H1 (cell line): ENCODE results near the gene KRTAP10-5. TPM values are rescaled to one million over a fixed set of nuclear protein-coding genes. Genes with fewer than 3 reads are reported as not detected.

ENCODE experiments used
- CHD7 ChIP-seq: fragments of 300-600 bp; sonication (generic); IDR thresholded peaks from 2 replicates; pipeline ENCODE4 v1.7.1; 2012; ENCODE audit warnings: low read length, moderate library complexity, mild to moderate bottlenecking, inconsistent platforms; ENCODE audit not compliant: insufficient replicate concordance
- CREB1 ChIP-seq: IDR thresholded peaks from 2 replicates; pipeline ENCODE4 v1.6.1; 2012; ENCODE audit warnings: inconsistent platforms
- HDAC6 ChIP-seq: IDR thresholded peaks from one replicate; pipeline ENCODE4 v1.7.1; 2012; ENCODE audit warnings: low read depth, mild to moderate bottlenecking, inconsistent platforms, low read length, moderate library complexity
- KDM5A ChIP-seq: fragments of 200-600 bp; IDR thresholded peaks from 2 replicates; pipeline ENCODE4 v1.7.1; 2012; ENCODE audit warnings: mild to moderate bottlenecking, low read length, inconsistent platforms, mixed read lengths
- MAFK ChIP-seq: IDR thresholded peaks from 2 replicates; pipeline ENCODE4 v1.6.1; 2012; ENCODE audit warnings: low read depth, mild to moderate bottlenecking, improper control_type of control experiment, low read length
- NRF1 ChIP-seq: IDR thresholded peaks from 2 replicates; pipeline ENCODE4 v1.6.1; 2011; ENCODE audit warnings: mild to moderate bottlenecking, low read depth, low read length, improper control_type of control experiment
- RAD21 ChIP-seq, 2 experiments: IDR thresholded peaks in 1 of 2; conservative IDR thresholded peaks in 1 of 2; 2 replicates each; pipeline ENCODE4 v1.6.1; 2011; ENCODE audit warnings: low read depth in 2 of 2, low read length in 2 of 2, improper control_type of control experiment in 1 of 2, inconsistent platforms in 1 of 2, mild to moderate bottlenecking in 1 of 2, moderate library complexity in 1 of 2
- RBBP5 ChIP-seq: IDR thresholded peaks from 2 replicates; pipeline ENCODE4 v1.7.1; 2012; ENCODE audit warnings: low read depth, mild to moderate bottlenecking, inconsistent platforms, low read length, moderate library complexity, borderline replicate concordance
- RXRA ChIP-seq: IDR thresholded peaks from 2 replicates; pipeline ENCODE4 v1.6.1; 2011; ENCODE audit warnings: low read depth, mild to moderate bottlenecking, low read length, moderate library complexity; ENCODE audit not compliant: insufficient read depth
- SIRT6 ChIP-seq: IDR thresholded peaks from one replicate; pipeline ENCODE4 v1.7.1; 2012; ENCODE audit warnings: low read length, inconsistent platforms
- polyA plus RNA-seq, 7 experiments: library from polyadenylated mRNA; depleted of rRNA in 3 of 7; stranded (reverse) in 5 of 7; unstranded in 2 of 7; fragments of >200 nt in 5 of 7; fragments of 200-250 nt in 2 of 7; gene quantifications; 1 replicate in 5 of 7; 2 replicates in 1 of 7; 4 replicates in 1 of 7; pipeline versions ENCODE4 v1.2.1 to v1.2.3, GENCODE V29; 2011 to 2013; ENCODE audit warnings: missing spikeins in 2 of 7, mixed read lengths in 2 of 7
- total RNA-seq: library from RNA; stranded (reverse); fragmentation: NEBNext Ultra II Directional; extraction: Animal tissue kit (Norgen Biotek cat#: 25700); gene quantifications from 2 replicates; pipeline ENCODE4 v1.2.1, GENCODE V29; 2021

The KRTAP10-5 gene
- total and polyA plus RNA-seq, 2 of the 8 experiments (the other 6 are each of a cell fraction or from before 2014, with no cell fraction given), result 0.09 TPM; not detected in 1

- TF ChIP-seq CHD7 (no peak), CREB1 (no peak), MAFK (no peak), RXRA (no peak), RAD21 (IDR thresholded peaks at IDR 0.05 in 1 of 2, conservative IDR thresholded peaks at IDR 0.05 in 1 of 2; ENCODE audit: low read depth in 2 of 2, low read length in 2 of 2) (no peak), NRF1 (no peak), HDAC6 (no peak), KDM5A (no peak), SIRT6 (no peak), RBBP5 (no peak)
These were observed 21.4 kb upstream of the KRTAP10-5 start (continued) for GRCh38 chr21:44601596-44602462.
